22Rv1 (cell line): ENCODE data around the gene ADGRB2.

Experiments
- H3K27ac ChIP-seq: fragments of 450-650 bp; 2 replicates; pipeline ENCODE4 v1.5.1; 2017
- CTCF ChIP-seq: fragments of 450-650 bp; IDR thresholded peaks from 2 replicates; pipeline ENCODE4 v1.5.1; 2017; ENCODE audit warnings: mild to moderate bottlenecking
- ZFX ChIP-seq: fragments of 450-650 bp; IDR thresholded peaks from 2 replicates; pipeline ENCODE4 v1.6.1; 2017; ENCODE audit warnings: antibody characterized with exemption, borderline replicate concordance

Gene ADGRB2

DNA sequence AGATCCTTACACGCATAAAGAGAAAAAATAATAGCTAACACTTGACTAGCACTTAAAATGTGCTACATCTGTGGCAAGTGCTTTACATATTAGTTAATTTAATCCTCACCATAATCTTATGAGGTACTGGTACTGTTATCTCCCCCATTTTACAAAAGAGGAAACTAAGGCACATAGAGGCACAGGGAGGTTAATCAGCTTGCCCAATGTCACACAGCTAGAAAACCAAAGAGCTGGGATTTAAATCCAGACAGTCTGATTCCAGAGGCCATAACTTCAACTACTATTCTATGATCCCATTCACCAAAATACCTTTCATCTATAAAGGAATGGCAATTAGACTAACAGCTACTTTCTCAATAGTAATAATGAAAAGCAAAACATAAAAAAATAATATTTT is 40.0 kb upstream of the ADGRB2 start:
- no peak for TF ChIP-seq CTCF
- no peak for TF ChIP-seq ZFX

DNA sequence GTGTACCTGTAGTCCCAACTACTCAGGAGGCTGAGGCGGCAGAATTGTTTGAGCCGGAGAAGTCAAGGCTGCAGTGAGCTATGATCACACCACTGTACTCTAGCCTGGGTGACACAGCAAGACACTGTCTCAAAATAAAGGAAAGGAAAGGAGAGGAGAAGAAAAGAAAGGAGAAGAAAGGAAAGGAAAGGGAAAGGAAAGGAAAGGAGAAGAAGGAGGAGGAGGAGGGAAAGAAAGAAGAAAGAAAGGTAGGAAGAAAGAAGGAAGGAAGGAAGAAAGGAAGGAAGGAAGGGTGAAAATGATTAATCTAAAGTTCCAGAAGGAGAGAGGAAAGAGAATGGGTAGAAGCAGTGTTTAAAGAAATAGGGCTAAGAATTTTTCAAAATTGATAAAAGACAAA is 39.5 kb upstream of the ADGRB2 start:
- no peak for TF ChIP-seq ZFX
- H3K27ac ChIP-seq: no peak overlapping the region

More for the DNA sequence above, 40.0 kb upstream of the ADGRB2 start:
- H3K27ac ChIP-seq: no peak overlapping the region

GRCh38 chr1:31802190-31803150 is 38.3 kb upstream of the ADGRB2 start:
- no peak for TF ChIP-seq CTCF
- TF ChIP-seq ZFX: no peak
- H3K27ac ChIP-seq: no peak overlapping the region

DNA sequence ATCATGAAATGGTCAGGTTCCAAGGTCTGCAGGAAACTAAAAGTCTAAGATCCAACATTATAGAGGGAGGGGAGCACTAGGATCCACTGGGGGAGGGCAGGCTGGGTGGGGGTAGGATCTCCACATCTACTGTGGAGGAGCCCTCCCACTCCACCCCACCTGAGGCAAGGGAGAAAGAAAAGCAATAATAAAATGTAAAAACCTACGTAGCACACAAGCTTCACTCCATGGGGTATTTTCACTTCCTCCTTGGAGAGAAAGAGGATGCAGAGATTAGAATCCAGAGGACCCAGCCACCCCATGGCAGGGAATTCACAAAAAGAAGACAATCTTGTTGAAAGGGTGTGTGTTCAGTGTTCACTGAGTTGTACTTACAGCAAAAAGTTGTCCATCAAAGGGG is 37.3 kb upstream of the ADGRB2 start:
- TF ChIP-seq CTCF (no peak), ZFX (no peak)
- H3K27ac ChIP-seq: no peak overlapping the region

- H3K27ac ChIP-seq: no peak overlapping the region
- TF ChIP-seq CTCF: no peak
Measured at GRCh38 chr1:31800674-31800967, 36.5 kb upstream of the ADGRB2 start.

- H3K27ac ChIP-seq: no peak overlapping the region
- TF ChIP-seq CTCF (no peak), ZFX (no peak)
Measured at GRCh38 chr1:31799895-31800673, 35.9 kb upstream of the ADGRB2 start.

DNA sequence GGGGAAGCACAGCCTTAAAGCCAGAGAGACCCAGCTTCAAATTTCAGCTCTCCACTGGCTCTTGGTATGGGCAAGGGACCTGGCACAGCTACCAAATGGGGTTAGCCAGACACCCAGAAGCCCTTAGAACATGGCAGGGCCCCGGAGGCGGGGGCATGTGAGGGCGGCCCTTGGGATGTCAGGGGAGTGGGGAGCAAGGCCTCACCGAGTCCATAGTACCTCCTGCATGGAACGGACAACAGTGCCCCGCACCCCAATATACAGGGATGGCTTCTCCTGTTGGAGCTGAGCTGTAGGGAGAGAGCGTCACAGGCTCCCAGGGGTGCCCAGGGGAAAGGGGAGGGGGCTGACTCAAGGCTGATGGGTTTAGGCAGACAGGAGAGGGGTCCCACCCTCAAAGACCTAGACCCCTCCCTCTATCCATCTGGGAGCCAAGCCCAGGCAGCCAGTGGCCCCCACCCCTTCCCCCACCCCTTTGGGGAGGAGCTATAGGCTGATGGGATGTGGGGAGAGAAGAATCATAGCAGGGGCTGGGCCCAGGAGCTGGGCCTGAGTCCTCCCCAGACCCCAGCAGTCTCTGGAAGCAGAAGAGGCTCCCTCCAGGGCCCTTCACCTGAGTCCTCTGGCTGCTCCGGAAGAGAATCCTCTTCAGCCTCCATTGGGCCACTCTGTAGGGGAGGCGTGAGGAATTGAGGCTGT is 35.2 kb upstream of the ADGRB2 start:
- H3K27ac ChIP-seq: no peak overlapping the region
- TF ChIP-seq ZFX (no peak), CTCF (no peak)
